H1 (cell line): ENCODE data around the gene GAB2. TPM values are rescaled to one million over a fixed set of nuclear protein-coding genes. Genes with fewer than 3 reads are reported as not detected.

Source experiments
- CTCF ChIA-PET: fragments of 300-600 bp; sonication (Branson Sonifier 250); formaldehyde crosslinking; loops from one replicate; lab custom pipeline; 2021; ENCODE audit not compliant: partially characterized antibody; lab: Charles Lee
- POLR2A ChIA-PET: fragments of 300-600 bp; sonication (Branson Sonifier 250); formaldehyde crosslinking; loops from one replicate; lab custom pipeline; 2021; ENCODE audit warnings: inconsistent platforms; ENCODE audit not compliant: partially characterized antibody; lab: Charles Lee
- DNase-seq, 2 experiments: peaks; one replicate each; pipeline versions ENCODE4 v3.0.0 to v3.0.0-alpha.2; 2010 to 2022; ENCODE audit warnings: low spot score in 2 of 2, low read depth in 1 of 2, mixed read lengths in 1 of 2
- FAIRE-seq: peaks from 2 replicates; lab custom pipeline; 2011; peaks lifted over from hg19 to GRCh38; lab: Jason Lieb, UNC
- H2AFZ ChIP-seq: 2 replicates; pipeline ENCODE4 v1.8.1; 2012; ENCODE audit warnings: low read length, inconsistent platforms
- H2AK5ac ChIP-seq: 2 replicates; pipeline ENCODE4 v1.6.1; 2013; ENCODE audit warnings: low read depth, low read length
- H2BK120ac ChIP-seq: replicated peaks from 2 replicates; pipeline ENCODE3; 2013; ENCODE audit warnings: low read depth, low read length, inconsistent platforms
- H2BK12ac ChIP-seq: 2 replicates; pipeline ENCODE4 v1.6.1; 2013; ENCODE audit warnings: low read depth, low read length
- H2BK15ac ChIP-seq: 2 replicates; pipeline ENCODE4 v1.6.1; 2013; ENCODE audit warnings: low read length
- H2BK20ac ChIP-seq: 2 replicates; pipeline ENCODE4 v1.6.1; 2013; ENCODE audit warnings: low read length
- H2BK5ac ChIP-seq: 2 replicates; pipeline ENCODE4 v1.6.1; 2013; ENCODE audit warnings: low read depth, low read length
- H3K14ac ChIP-seq: 2 replicates; pipeline ENCODE4 v1.6.1; 2013; ENCODE audit warnings: inconsistent platforms; ENCODE audit not compliant: insufficient read length
- H3K18ac ChIP-seq: 2 replicates; pipeline ENCODE4 v1.6.1; 2013; ENCODE audit warnings: low read length; ENCODE audit errors: extremely low read depth
- H3K23ac ChIP-seq: 2 replicates; pipeline ENCODE4 v1.6.1; 2013; ENCODE audit warnings: inconsistent platforms; ENCODE audit not compliant: insufficient read length
- H3K23me2 ChIP-seq: 2 replicates; pipeline ENCODE4 v1.6.1; 2013; ENCODE audit warnings: low read depth, low read length
- H3K27ac ChIP-seq: 2 replicates; pipeline ENCODE4 v1.6.1; 2011; ENCODE audit warnings: low read depth, low read length, inconsistent platforms
- H3K27me3 ChIP-seq, 4 experiments: replicated peaks in 1 of 4; 1 replicate in 1 of 4; 2 replicates in 3 of 4; pipeline versions ENCODE4 v1.6.1 to v1.8.1; 2011 to 2013; ENCODE audit warnings: low read length in 3 of 4, mild to moderate bottlenecking in 3 of 4, inconsistent platforms in 2 of 4, mixed read lengths in 2 of 4, moderate library complexity in 1 of 4; ENCODE audit not compliant: control insufficient read depth in 3 of 4, insufficient read depth in 3 of 4; ENCODE audit errors: extremely low read depth in 1 of 4
- H3K36me3 ChIP-seq, 4 experiments: 2 replicates each; pipeline versions ENCODE4 v1.6.1 to v1.8.1; 2011 to 2013; ENCODE audit warnings: mild to moderate bottlenecking in 4 of 4, low read length in 3 of 4, moderate library complexity in 2 of 4, control low read depth in 1 of 4, inconsistent platforms in 1 of 4; ENCODE audit not compliant: insufficient read depth in 4 of 4, control insufficient read depth in 2 of 4
- H3K4ac ChIP-seq: replicated peaks from 2 replicates; pipeline ENCODE3; 2013; ENCODE audit warnings: low read length, low read depth, mixed read lengths, inconsistent platforms; ENCODE audit not compliant: insufficient read length
- H3K4me1 ChIP-seq, 4 experiments: replicated peaks in 1 of 4; 1 replicate in 1 of 4; 2 replicates in 3 of 4; pipeline versions ENCODE4 v1.6.1 to v1.8.1; 2011 to 2013; ENCODE audit warnings: low read length in 3 of 4, inconsistent platforms in 2 of 4, mixed read lengths in 1 of 4; ENCODE audit not compliant: insufficient read depth in 4 of 4, control insufficient read depth in 3 of 4
- H3K4me2 ChIP-seq, 2 experiments: 2 replicates each; pipeline versions ENCODE4 v1.6.1 to v1.8.1; 2011 to 2013; ENCODE audit warnings: low read depth in 2 of 2, low read length in 2 of 2, control low read depth in 1 of 2, inconsistent platforms in 1 of 2, mild to moderate bottlenecking in 1 of 2; ENCODE audit not compliant: insufficient read depth in 1 of 2
- H3K4me3 ChIP-seq, 4 experiments: fragments of 200-600, 300-600 bp in 1 of 4; sonication (generic), shearing (Covaris generic), sonication (Bioruptor Twin) in 1 of 4; 2 replicates each; pipeline versions ENCODE4 v1.5.1 to v1.8.1; 2011 to 2016; ENCODE audit warnings: low read length in 4 of 4, low read depth in 3 of 4, control low read depth in 2 of 4, inconsistent platforms in 2 of 4, mild to moderate bottlenecking in 2 of 4, mixed read lengths in 1 of 4, moderate library complexity in 1 of 4; ENCODE audit not compliant: insufficient read depth in 2 of 4; ENCODE audit errors: extremely low read depth in 1 of 4
- H3K56ac ChIP-seq: replicated peaks from 2 replicates; pipeline ENCODE3; 2013; ENCODE audit warnings: low read depth, mild to moderate bottlenecking, mixed read lengths, low read length, inconsistent platforms; ENCODE audit not compliant: insufficient read length
- H3K79me1 ChIP-seq: 2 replicates; pipeline ENCODE4 v1.6.1; 2013; ENCODE audit warnings: low read depth, low read length, control low read depth
- H3K79me2 ChIP-seq, 2 experiments: 2 replicates each; pipeline versions ENCODE4 v1.6.1 to v1.8.1; 2012 to 2013; ENCODE audit warnings: low read length in 2 of 2, mild to moderate bottlenecking in 2 of 2, inconsistent platforms in 1 of 2; ENCODE audit not compliant: insufficient read depth in 2 of 2, control insufficient read depth in 1 of 2
- H3K9ac ChIP-seq, 4 experiments: replicated peaks in 1 of 4; 1 replicate in 1 of 4; 2 replicates in 3 of 4; pipeline versions ENCODE4 v1.6.1 to v1.8.1; 2011 to 2013; ENCODE audit warnings: low read depth in 3 of 4, low read length in 3 of 4, control low read depth in 2 of 4, mild to moderate bottlenecking in 2 of 4, moderate library complexity in 2 of 4, inconsistent platforms in 1 of 4; ENCODE audit errors: extremely low read depth in 1 of 4
- H3K9me3 ChIP-seq, 2 experiments: 2 replicates each; pipeline versions ENCODE4 v1.6.1 to v1.8.1; 2012 to 2013; ENCODE audit warnings: mild to moderate bottlenecking in 2 of 2, moderate library complexity in 2 of 2, control low read depth in 1 of 2, inconsistent platforms in 1 of 2, low read depth in 1 of 2, low read length in 1 of 2, mixed read lengths in 1 of 2; ENCODE audit not compliant: insufficient read depth in 2 of 2
- H4K20me1 ChIP-seq, 2 experiments: replicated peaks in 1 of 2; 2 replicates each; pipeline versions ENCODE3 to v1.8.1; 2011 to 2013; ENCODE audit warnings: inconsistent platforms in 2 of 2, low read length in 2 of 2, mild to moderate bottlenecking in 1 of 2; ENCODE audit not compliant: insufficient read depth in 2 of 2, control insufficient read depth in 1 of 2
- H4K5ac ChIP-seq: 2 replicates; pipeline ENCODE4 v1.6.1; 2013; ENCODE audit warnings: low read length, low read depth, mixed read lengths, inconsistent platforms; ENCODE audit not compliant: insufficient read length
- H4K8ac ChIP-seq: 2 replicates; pipeline ENCODE4 v1.8.0; 2013; ENCODE audit warnings: mild to moderate bottlenecking, moderate library complexity, low read length, inconsistent platforms; ENCODE audit not compliant: insufficient read depth; ENCODE audit errors: extremely low read depth
- H4K91ac ChIP-seq: replicated peaks from 2 replicates; pipeline ENCODE3; 2013; ENCODE audit warnings: low read length, mixed read lengths, inconsistent platforms; ENCODE audit not compliant: insufficient read length
- ATF2 ChIP-seq: IDR thresholded peaks from 2 replicates; pipeline ENCODE4 v1.6.1; 2012; ENCODE audit warnings: low read length, inconsistent platforms
- WGBS, 2 experiments: shearing (Covaris generic) in 1 of 2; methylation state at CpG; one replicate each; pipeline versions ENCODE4 v1.1.6 to v1.1.7; 2013 to 2015; ENCODE audit warnings: low lambda C conversion rate in 2 of 2, mixed read lengths in 2 of 2, inconsistent platforms in 1 of 2, low coverage in 1 of 2, missing lambda C conversion rate in 1 of 2; ENCODE audit not compliant: insufficient replicate concordance in 2 of 2, insufficient coverage in 1 of 2, insufficient read length in 1 of 2; ENCODE audit errors: extremely low coverage in 1 of 2, missing lambda C conversion rate in 1 of 2; 5-methylcytosine and 5-hydroxymethylcytosine counted together
- polyA plus RNA-seq, 7 experiments: library from polyadenylated mRNA; depleted of rRNA in 3 of 7; stranded (reverse) in 5 of 7; unstranded in 2 of 7; fragments of >200 nt in 5 of 7; fragments of 200-250 nt in 2 of 7; gene quantifications; 1 replicate in 5 of 7; 2 replicates in 1 of 7; 4 replicates in 1 of 7; pipeline versions ENCODE4 v1.2.1 to v1.2.3, GENCODE V29; 2011 to 2013; ENCODE audit warnings: missing spikeins in 2 of 7, mixed read lengths in 2 of 7
- total RNA-seq: library from RNA; stranded (reverse); fragmentation: NEBNext Ultra II Directional; extraction: Animal tissue kit (Norgen Biotek cat#: 25700); gene quantifications from 2 replicates; pipeline ENCODE4 v1.2.1, GENCODE V29; 2021

GAB2 gene
- total and polyA plus RNA-seq, 2 of the 8 experiments (the other 6 are each of a cell fraction or from before 2014, with no cell fraction given) = 6.3 to 14.0 TPM

DNA sequence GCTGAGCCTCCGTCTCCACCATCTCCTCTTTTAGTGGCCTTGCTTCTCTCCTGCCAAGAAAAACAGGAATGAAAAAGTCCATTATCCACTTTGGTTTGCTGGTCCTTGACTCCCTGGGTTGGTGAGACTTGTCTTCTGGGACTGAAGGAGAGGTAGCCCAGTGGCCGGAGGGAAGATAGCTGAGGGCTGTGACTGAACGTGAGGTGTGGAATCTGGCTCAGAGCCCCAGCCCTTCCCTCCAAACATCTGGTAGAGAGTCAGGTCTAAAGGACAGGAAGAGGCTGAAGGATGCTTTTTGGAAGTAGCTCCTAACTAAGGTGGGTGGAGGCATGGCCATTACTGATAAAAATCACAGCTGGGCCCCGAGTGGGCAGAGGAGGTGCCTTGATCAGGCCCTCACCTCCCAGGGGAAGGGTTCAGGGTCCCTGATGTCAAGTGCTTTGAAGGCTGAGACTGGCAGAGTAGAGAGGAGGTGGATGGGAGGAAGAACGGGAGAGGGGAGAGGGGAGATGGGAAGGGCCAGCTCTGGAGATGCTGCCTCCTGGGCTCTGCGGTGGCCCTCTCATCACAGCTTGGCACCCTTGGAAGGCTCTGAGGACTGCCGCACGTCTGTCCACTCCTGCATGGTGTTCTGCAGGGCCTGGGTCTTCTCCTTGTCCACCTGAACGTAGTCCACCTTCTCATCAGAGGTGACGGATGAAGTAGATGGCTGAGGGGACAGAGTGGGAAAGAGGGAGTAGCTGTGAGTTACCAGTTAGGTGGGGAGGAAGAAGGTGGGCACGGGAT, 198.7 kb downstream of the GAB2 start:
- peaks cover 0 to 4% (median 1%) of the 10 kb centered on the region in 4 experiments; a peak in 3 of 8 replicates for H3K36me3 ChIP-seq

More for the DNA sequence above, 198.7 kb downstream of the GAB2 start:
- Histone ChIP-seq H2AFZ (no peak overlapping the region), H3K4me2 (no peak overlapping the region), H4K91ac (no peak overlapping the region), H3K14ac (no peak overlapping the region), H2BK15ac (no peak overlapping the region), H3K9me3 (no peaks in the 10 kb centered on the region), H4K5ac (no peak overlapping the region), H3K23ac (no peak overlapping the region), H2BK5ac (no peak overlapping the region), H2BK120ac (no peak overlapping the region), H3K79me1 (no peaks in the 10 kb centered on the region), H4K20me1 (peaks cover 0 to 2% of the 10 kb centered on the region in 2 experiments), H3K79me2 (no peaks in the 10 kb centered on the region), H3K4me3 (no peak overlapping the region), H2AK5ac (no peak overlapping the region), H3K9ac (no peak overlapping the region), H3K4ac (no peak overlapping the region), H2BK12ac (no peak overlapping the region), H3K27ac (no peak overlapping the region), H3K23me2 (no peaks in the 10 kb centered on the region), H3K27me3 (no peaks in the 10 kb centered on the region), H3K4me1 (no peaks in the 10 kb centered on the region), H4K8ac (no peak overlapping the region), H3K18ac (no peak overlapping the region), H3K56ac (no peak overlapping the region), H2BK20ac (no peak overlapping the region)
- ChIA-PET POLR2A (interaction anchor here (0.8 kb wide), 1 partner anchor 10 kb away, joined by 3 read pairs; no protein-coding TSS in a partner anchor), CTCF (interaction anchor here (0.6 to 6.7 kb wide), 5 partner anchors 10 to 367 kb away, joined by 3 to 38 read pairs (median 3); no protein-coding TSS in a partner anchor)
- FAIRE-seq (no peak), DNase-seq (no peak)
- no peak for TF ChIP-seq ATF2
- WGBS, 2 experiments = 83% methylated on average over 11 of the region's 11 CpGs; no CpG with 5 or more reads in 1 of the 2 experiments
